Smooth muscle cell (in vitro differentiated cells): ENCODE measurements around the gene LTBP1. TPM values are rescaled to one million over a fixed set of nuclear protein-coding genes. Genes with fewer than 3 reads are reported as not detected.

Experiments used
- DNase-seq: peaks from one replicate; lab custom pipeline; 2025; ENCODE audit not compliant: unreplicated experiment; lab: John Stamatoyannopoulos, UW
- H2AFZ ChIP-seq: fragments of 200-600 bp; sonication (generic); 2 replicates; pipeline ENCODE4 v1.6.0; 2016; ENCODE audit warnings: antibody characterized with exemption, low read depth, mild to moderate bottlenecking
- H3F3A ChIP-seq: fragments of 200-600 bp; sonication (generic); 2 replicates; pipeline ENCODE4 v1.6.0; 2017; ENCODE audit warnings: antibody characterized with exemption, low read depth
- H3K27ac ChIP-seq: fragments of 200-600 bp; sonication (generic); 2 replicates; pipeline ENCODE4 v1.5.1; 2016; ENCODE audit warnings: low read depth, mild to moderate bottlenecking
- H3K27me3 ChIP-seq: fragments of 200-600 bp; sonication (generic); 2 replicates; pipeline ENCODE4 v1.6.1; 2016; ENCODE audit warnings: low read depth, mild to moderate bottlenecking
- H3K36me3 ChIP-seq: fragments of 200-600 bp; sonication (generic); 2 replicates; pipeline ENCODE4 v1.5.1; 2016; ENCODE audit warnings: low read depth
- H3K4me1 ChIP-seq: fragments of 200-600 bp; sonication (generic); 2 replicates; pipeline ENCODE4 v1.5.1; 2016; ENCODE audit warnings: low read depth
- H3K4me2 ChIP-seq: fragments of 200-600 bp; sonication (generic); 2 replicates; pipeline ENCODE4 v1.6.0; 2016; ENCODE audit warnings: mild to moderate bottlenecking
- H3K4me3 ChIP-seq: fragments of 200-600 bp; sonication (generic); 2 replicates; pipeline ENCODE4 v1.5.1; 2016; ENCODE audit warnings: mild to moderate bottlenecking
- H3K79me2 ChIP-seq: fragments of 200-600 bp; sonication (generic); 2 replicates; pipeline ENCODE4 v1.6.0; 2016; ENCODE audit warnings: low read depth, mild to moderate bottlenecking
- H3K9ac ChIP-seq: fragments of 200-600 bp; sonication (generic); 2 replicates; pipeline ENCODE4 v1.6.0; 2016; ENCODE audit warnings: low read depth
- H3K9me3 ChIP-seq: fragments of 200-600 bp; sonication (generic); replicated peaks from 2 replicates; pipeline ENCODE4 v1.5.1; 2016; ENCODE audit warnings: low read depth
- H4K20me1 ChIP-seq: fragments of 200-600 bp; sonication (generic); 2 replicates; pipeline ENCODE4 v1.6.0; 2016; ENCODE audit warnings: low read depth
- CTCF ChIP-seq: fragments of 200-600 bp; sonication (generic); IDR thresholded peaks from 2 replicates; pipeline ENCODE4 v1.5.1; 2017; ENCODE audit warnings: borderline replicate concordance, mild to moderate bottlenecking, antibody characterized with exemption; ENCODE audit not compliant: insufficient read depth, poor library complexity, severe bottlenecking
- WGBS: methylation state at CpG from one replicate; pipeline ENCODE4 v1.1.7; 2016; ENCODE audit warnings: low lambda C conversion rate; 5-methylcytosine and 5-hydroxymethylcytosine counted together
- polyA plus RNA-seq: library from polyadenylated mRNA; unstranded; fragments of >200 nt; fragmentation: Nextera tagmentation; extraction: Ambion mirVana; gene quantifications from 2 replicates; pipeline ENCODE4 v1.2.1, GENCODE V29; 2016
- total RNA-seq: library from RNA; depleted of rRNA; stranded (reverse); fragments of >200 nt; gene quantifications from 2 replicates; pipeline ENCODE4 v1.2.3, GENCODE V29; 2014

LTBP1 gene
- total and polyA plus RNA-seq, 2 experiments from 2014 or later, result 146 to 250 TPM

- TF ChIP-seq CTCF, result no peak
- H3K9me3 ChIP-seq, result no peaks in the 10 kb centered on the region
- H3K4me1 ChIP-seq, result no peaks in the 10 kb centered on the region
- no peak overlapping the region for H3K9ac ChIP-seq
- H3F3A ChIP-seq, result no peaks in the 10 kb centered on the region
- H3K27me3 ChIP-seq, result no peaks in the 10 kb centered on the region
- H3K27ac ChIP-seq, result no peak overlapping the region
- DNase-seq, result no peak
- H3K4me2 ChIP-seq, result no peak overlapping the region
- H2AFZ ChIP-seq, result no peak overlapping the region
- peaks cover under 1% of the 10 kb centered on the region for H3K36me3 ChIP-seq
- H3K79me2 ChIP-seq, result no peaks in the 10 kb centered on the region
- 91% methylated on average over 5 of the region's 5 CpGs for WGBS
- no peaks in the 10 kb centered on the region for H4K20me1 ChIP-seq
- H3K4me3 ChIP-seq, result no peak overlapping the region
Measured at GRCh38 chr2:33404321-33404720, 457.6 kb downstream of the LTBP1 start.

- Histone ChIP-seq H4K20me1 (no peaks in the 10 kb centered on the region), H3K9ac (no peak overlapping the region), H2AFZ (no peak overlapping the region), H3K4me3 (no peak overlapping the region), H3K27me3 (no peaks in the 10 kb centered on the region), H3F3A (no peaks in the 10 kb centered on the region), H3K27ac (no peak overlapping the region), H3K9me3 (no peaks in the 10 kb centered on the region), H3K4me1 (no peaks in the 10 kb centered on the region), H3K4me2 (no peak overlapping the region), H3K79me2 (no peaks in the 10 kb centered on the region), H3K36me3 (no peaks in the 10 kb centered on the region)
- WGBS, result 85% methylated on average over 2 of the region's 2 CpGs
- no peak for DNase-seq
- TF ChIP-seq CTCF, result no peak
Measured at GRCh38 chr2:33406622-33407021, 459.9 kb downstream of the LTBP1 start.

GRCh38 chr2:33408109-33408508, 461.4 kb downstream of the LTBP1 start:
- Histone ChIP-seq H4K20me1 (no peaks in the 10 kb centered on the region), H3K79me2 (no peaks in the 10 kb centered on the region), H3K9ac (no peak overlapping the region), H3K9me3 (no peaks in the 10 kb centered on the region), H3F3A (no peaks in the 10 kb centered on the region), H3K4me2 (no peak overlapping the region), H2AFZ (no peak overlapping the region), H3K27ac (no peak overlapping the region), H3K4me1 (no peaks in the 10 kb centered on the region), H3K36me3 (no peaks in the 10 kb centered on the region), H3K4me3 (no peak overlapping the region), H3K27me3 (no peaks in the 10 kb centered on the region)
- no peak for DNase-seq
- no peak for TF ChIP-seq CTCF
- 95% methylated on average over 2 of the region's 2 CpGs for WGBS

GRCh38 chr2:33409417-33409955, 462.7 kb downstream of the LTBP1 start:
- H3K27me3 ChIP-seq, result no peaks in the 10 kb centered on the region
- no peaks in the 10 kb centered on the region for H3F3A ChIP-seq
- no peak overlapping the region for H2AFZ ChIP-seq
- H3K79me2 ChIP-seq, result no peaks in the 10 kb centered on the region
- WGBS, result 98% methylated on average over 1 of the region's 1 CpG
- no peak for DNase-seq
- peak overlapping the region; percentile 21 for H3K4me2 ChIP-seq
- no peak overlapping the region for H3K9ac ChIP-seq
- no peak overlapping the region for H3K4me3 ChIP-seq
- no peaks in the 10 kb centered on the region for H4K20me1 ChIP-seq
- TF ChIP-seq CTCF, result no peak
- H3K9me3 ChIP-seq, result no peaks in the 10 kb centered on the region
- no peaks in the 10 kb centered on the region for H3K4me1 ChIP-seq
- H3K36me3 ChIP-seq, result no peaks in the 10 kb centered on the region
- H3K27ac ChIP-seq, result no peak overlapping the region
